GM19455 (cell line): Measurements from ENCODE around the gene CARD10.
"Not testable (repeated sequence)": the region's sequence is repeated elsewhere in the genome, so short reads cannot be mapped to it uniquely, and the experiment has no call there.

ENCODE experiments used
- ATAC-seq: cut with Tn5 transposase; IDR thresholded peaks from one replicate; pipeline ENCODE4 v1.9.1; 2021; ENCODE audit not compliant: unreplicated experiment

CARD10 gene

DNA sequence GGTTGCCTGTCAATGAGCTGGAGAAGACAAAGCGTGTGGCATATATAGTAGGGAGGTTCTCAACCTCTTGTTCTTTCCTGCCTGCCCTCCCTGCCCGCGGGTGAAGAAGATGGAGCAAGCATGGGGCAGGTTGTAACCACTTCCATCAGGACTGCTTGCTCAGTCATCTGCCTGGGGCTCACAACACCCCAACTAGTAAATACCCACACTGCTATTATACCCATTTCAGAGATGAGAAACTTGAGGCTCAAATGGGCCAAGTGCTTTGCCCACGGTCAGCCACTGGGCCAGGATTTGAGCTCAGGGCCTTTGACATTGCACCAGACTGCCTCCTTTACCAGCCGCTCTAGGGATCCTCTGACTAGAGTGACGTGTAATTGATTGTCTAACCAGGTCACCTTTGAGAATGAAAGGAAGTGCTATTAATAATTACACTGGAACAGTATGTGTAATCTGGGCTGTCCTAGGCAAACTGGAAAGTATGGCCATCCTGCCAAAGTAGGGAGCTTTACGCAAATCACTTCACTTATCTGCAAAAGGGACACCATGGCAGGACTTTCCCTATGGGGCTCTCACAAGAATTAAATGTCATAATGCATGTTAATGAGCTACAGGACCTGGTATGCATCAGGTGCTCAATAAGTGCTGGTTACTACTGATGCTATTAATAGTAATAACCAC lies 38.2 kb upstream of the CARD10 start:
- no peak for ATAC-seq

DNA sequence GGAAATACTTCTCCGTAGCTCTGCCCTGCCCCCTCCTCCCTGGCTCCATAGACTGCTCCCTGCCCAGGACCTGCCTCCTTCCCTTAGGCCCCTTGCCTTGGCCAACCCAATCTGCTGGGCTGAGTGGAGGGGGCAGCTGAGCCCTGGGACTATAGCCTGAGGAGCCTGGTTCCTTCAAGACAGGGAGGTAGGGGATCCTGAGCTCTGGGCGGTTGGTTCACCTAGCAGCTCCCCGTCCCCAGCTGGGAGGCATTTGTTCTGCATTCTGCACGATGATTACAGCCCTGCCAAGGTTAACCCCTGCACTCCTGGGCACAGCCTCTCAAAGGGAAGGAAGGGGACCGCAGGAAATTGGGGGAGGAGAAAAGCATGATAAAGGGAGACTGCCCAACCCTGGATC lies 37.5 kb upstream of the CARD10 start:
- no peak for ATAC-seq

DNA sequence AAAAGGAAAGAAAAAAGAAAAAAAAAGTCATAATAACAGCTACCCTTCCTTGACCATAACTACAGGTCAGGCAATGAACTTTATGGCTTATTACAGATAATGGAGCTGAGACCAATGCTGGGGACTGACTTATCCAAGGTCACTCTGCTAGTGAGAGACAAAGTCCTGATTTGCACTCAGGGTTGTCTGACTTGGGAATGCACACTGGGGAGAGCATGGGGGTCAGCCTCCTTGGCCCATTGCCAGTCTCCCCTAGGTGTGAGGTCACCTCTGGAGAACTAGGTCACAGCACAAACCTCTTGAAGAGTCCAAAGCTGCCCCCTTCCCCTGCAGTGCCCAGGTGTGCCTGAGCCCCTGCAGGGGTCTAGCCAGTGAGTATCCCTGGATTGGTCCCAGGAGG lies 35.8 kb upstream of the CARD10 start:
- ATAC-seq: no peak

DNA sequence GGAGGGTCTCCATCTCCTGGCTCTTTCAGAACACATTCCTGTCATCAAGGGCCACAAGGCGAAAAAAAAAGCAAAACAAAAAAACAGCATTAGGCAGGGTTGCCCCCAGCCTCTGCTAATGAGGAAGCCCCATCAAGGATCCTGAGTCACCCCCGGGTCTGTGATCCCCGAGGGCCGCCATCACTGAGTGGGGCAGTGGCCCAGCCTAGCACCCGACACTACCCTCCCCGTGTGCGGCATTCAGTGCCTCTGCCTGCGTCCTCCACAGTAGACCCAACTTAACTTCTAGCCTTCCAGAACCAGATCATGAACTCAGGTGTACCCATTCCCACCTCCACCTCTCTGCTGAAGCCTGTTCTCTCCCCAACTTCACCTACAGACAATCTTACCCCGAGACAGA lies 34.5 kb upstream of the CARD10 start:
- ATAC-seq: no peak

DNA sequence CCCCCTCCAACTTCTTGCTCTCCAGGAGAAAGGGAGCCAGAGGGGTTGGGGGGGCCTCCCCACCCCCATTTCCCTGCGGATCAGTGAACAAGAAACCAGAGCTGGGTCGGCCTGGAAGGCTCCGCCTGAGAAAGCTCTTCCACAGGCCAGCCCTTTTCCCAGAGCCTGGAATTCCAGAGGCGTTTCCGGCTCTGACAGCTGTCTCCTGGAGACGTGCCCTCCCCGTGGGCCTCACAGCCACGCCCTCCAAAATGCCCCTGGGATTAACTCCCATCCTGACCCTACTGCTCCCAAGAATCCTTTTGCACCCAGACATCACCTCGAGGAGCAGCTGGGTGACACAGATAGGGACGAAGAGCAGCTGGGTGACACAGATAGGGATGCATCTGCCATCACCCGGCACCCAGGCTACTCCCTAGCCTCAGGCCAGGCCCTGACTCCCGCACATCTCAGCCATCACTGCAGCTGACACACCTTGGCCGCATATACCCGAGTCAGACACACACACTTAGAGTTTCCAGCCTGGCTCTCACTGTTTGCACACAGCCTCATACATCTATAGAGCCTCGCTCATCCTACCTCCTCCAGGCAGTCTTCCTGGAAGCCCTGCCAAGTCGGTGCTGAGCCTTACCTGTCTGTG lies 33.4 kb upstream of the CARD10 start:
- no peak for ATAC-seq

DNA sequence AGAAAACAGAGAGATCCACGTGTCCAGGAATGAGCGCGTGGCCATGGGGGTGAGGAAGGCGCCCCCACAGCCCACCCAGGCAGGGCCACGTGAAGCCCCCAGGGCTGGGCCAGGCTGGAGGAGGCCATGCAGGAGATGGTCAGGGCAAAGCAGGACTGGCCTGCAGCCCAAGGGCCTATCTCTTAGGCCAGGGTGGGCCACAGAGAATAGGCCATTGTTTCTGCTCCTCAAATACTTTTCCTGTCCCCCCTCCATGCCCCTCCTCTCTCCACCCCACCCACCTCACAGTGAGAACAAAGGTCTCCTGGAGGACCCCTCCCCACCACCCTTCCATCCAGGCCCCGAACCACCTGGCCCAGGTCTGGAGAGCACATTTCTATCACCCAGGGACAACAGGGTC lies 32.8 kb upstream of the CARD10 start:
- ATAC-seq: no peak

DNA sequence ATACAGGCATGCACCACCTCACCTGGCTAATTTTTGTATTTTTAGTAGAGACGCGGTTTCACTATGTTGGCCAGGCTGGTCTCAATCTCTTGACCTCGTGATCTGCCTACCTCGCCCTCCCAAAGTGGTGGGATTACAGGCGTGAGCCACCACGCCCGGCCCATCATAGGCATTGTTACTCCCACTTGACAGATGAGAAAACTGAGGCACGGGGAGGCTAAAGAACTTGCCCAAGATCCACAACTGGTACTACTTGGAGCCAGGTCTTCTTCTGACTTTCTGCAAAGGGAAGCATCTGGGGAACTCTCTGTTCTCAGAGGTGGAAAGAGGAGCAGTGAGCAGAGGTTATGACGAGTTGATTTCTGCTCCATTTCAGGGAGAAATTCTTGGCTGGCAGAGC lies 31.7 kb upstream of the CARD10 start:
- not testable (repeated sequence) for ATAC-seq

DNA sequence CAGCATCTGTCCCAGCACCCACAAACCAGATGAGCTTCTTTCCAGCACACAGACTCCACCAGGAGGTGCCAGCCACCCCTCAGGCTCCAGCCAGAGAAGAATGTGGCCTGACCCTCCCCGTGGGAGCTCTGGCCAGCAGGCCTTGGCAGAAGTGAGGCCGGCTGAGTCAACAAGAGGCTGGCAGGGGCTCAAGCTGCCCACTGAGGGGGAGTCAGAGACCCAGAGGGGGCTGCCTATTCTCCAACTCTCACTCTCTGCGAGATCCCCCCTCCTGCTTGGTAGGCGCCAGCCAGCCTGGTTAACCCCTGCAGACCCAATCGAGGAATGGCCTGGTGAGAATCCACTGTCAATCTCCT lies 30.5 kb upstream of the CARD10 start:
- ATAC-seq: no peak

DNA sequence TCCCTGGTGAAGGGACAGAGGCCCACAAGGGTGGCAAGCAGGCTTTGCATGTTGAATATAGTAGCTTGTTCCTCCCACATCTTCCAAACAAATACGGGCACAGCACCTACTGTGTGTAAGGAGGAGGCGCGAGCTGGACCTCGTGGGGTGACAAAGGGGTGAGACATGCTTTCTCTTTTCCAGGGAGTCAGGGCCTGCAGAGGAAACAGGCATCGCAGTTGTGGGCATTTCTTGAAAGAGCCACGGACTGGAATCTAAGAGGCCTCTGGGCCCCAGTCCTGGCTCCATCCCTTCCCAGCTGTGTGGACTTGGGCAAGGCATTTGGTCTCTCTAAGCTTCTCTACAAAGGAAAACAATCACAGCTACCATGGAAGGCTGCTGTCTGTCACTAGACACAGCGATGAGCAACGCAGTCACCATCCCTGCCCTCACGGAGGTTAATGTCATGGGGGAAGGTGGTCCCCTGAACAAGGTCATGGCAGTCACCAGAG lies 28.1 kb upstream of the CARD10 start:
- no peak for ATAC-seq

DNA sequence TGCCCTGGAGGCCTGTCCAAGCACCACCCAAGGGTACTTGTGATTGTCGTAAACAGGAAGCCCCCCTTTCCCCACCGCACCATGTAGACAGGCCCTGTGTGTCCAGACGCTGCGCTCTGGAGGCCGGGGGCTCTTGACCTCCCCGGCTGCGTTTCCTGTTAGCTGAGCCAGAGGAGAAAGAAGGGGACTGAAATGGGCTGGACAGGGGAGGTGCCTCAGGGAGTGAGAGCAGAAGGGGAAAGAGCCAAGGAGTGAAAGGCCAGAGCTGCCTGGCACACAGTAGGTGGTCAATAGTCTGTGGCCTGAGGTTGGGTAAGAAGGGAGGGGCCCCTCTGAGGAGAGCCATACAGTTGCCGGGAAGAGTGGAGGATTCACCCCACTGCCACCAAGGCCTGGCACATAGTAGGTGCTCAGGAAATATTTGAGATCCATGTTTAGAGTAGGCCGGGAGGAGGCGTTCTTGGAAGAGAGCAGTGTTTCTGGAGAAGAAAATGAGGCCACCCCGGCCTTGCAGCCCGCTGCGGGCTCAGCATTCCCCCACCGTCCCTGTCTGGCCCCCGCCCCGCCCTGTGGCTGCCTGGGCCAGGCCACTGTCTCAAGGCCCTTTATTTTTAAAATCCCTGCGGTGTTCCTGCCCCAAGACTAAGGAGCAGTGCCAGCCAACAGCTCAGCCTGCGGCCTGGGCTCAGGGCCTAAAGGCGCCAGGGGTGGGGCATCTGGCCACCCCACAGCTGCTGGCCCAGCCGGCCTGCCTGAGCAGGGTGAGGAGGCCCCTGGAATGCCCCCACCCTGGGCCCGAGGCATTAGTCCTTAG lies 27.4 kb upstream of the CARD10 start:
- ATAC-seq: no peak

DNA sequence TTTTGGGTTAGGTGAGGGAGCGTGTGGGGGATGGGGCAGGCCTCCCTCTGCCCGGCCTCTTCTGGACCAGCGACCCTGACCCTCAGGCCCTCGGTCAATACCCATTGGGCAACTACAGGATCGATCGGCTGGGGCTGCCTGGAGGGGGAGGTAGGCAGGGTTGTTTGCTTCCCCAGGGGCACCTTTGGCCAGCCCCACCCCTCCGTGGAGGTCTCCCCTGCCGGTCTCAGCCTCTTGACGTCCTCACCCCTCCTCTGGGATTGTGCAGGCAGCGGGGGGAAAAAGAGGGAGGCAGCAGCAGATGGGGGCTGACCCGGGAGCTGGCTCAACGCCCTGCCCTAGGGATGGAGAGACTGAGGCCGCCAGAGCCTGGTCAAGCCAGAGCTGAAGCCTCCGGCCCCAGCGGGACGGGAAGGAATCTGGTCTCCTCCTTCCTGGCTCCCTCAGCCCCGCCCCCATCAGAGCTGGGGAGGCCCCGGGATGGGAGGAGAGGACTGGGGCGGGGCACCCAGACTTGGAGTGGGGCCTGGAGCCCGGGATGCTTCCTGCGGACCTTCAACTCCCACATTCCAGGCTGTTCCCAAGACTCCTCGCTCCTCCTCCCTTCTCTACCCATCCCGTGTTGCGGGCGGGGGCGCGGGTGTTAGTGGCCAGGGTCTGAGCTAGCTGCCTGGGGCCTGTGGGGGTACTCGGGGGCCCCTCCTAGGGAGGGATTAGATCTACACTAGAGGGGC lies 26.7 kb upstream of the CARD10 start:
- no peak for ATAC-seq

DNA sequence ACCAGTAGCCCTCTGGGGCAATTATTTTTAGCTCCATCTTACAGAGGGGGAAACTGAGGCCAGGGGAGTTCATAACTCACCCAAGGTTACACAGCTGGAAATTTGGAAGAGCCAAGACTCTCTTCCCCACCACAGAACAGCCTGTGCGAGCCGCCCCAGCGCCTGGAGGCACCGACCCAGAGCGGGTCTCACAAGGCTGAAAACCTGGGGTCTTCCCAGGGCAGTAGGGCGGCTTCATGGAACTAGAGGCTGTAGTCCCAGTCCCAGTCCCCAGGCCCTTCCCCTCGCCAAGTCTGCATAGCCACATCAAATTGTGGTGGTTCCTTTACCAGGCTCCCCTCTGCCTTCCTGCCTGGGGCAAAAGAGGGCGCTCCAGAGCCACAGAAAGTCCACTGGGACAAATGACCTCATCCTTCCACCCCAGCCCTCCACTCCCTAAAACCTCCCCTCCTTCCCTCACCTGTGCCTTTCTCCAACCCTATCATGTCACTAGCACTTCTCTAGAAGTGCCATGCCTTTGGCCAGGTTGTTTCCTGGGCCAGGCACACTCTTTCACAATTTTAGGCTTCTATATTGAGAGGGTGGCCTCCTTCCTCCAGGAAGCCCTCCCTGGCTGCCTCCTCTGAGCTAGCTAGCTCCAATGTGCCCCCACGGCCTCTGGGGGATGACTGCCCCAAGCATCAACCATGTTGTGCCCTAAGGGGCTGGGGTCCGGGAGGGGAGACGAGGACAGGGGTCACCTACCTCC lies 25.9 kb upstream of the CARD10 start:
- no peak for ATAC-seq

DNA sequence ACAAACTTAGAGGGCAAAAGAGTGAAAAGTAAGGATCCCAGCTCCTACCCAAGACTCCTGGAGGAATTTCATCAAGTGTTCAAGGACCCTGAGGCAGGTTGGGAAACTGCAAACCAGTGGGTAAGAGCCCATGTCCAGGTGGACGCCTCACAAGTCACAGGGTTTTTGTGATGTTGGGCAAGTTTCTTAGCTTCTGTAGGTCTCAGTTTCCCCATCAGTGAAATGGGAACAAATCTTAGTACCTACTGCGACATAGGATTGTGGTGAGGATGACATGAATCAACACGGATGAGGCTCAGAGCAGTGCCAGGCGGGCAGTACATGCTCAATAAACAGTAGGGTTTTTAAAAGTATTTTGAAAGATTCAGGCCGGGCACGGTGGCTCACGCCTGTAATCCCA lies 23.7 kb upstream of the CARD10 start:
- no peak for ATAC-seq

DNA sequence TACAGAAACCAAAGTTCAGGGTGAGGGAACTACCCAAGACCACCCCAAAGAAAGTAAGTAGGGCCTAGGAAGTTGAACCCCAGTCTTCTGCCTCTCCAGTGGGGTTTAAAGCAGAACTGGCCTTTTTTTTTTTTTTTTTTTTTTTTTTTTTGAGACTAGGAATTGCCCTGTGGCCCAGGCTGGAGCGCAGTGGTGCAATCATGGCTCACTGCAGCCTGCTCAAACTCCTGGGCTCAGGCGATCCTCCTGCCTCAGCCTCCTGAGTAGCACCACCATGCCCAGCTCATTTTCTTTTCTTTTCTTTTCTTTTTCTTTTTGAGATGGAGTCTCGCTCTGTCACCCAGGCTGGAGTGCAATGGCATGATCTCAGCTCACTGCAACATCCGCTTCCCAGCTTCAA lies 23.2 kb upstream of the CARD10 start:
- ATAC-seq: not testable (repeated sequence)

DNA sequence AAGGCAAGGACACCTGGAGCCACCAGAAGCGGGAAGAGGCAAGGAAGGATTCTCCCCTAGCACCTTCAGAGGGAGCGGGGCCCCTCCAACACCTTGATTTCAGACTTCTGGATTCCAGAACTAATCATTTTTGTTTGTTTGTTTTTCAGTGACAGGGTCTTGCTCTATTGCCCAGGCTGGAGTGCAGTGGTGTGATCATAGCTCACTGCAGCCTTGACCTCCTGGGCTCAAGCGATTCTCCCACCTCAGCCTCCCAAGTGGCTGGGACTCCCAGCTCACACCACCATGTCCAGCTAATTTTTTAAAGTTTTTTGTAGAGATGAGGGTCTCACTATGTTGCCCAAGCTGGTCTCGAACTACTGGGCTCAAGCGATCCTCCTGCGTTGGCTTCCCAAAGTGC lies 20.6 kb upstream of the CARD10 start:
- ATAC-seq: not testable (repeated sequence)

DNA sequence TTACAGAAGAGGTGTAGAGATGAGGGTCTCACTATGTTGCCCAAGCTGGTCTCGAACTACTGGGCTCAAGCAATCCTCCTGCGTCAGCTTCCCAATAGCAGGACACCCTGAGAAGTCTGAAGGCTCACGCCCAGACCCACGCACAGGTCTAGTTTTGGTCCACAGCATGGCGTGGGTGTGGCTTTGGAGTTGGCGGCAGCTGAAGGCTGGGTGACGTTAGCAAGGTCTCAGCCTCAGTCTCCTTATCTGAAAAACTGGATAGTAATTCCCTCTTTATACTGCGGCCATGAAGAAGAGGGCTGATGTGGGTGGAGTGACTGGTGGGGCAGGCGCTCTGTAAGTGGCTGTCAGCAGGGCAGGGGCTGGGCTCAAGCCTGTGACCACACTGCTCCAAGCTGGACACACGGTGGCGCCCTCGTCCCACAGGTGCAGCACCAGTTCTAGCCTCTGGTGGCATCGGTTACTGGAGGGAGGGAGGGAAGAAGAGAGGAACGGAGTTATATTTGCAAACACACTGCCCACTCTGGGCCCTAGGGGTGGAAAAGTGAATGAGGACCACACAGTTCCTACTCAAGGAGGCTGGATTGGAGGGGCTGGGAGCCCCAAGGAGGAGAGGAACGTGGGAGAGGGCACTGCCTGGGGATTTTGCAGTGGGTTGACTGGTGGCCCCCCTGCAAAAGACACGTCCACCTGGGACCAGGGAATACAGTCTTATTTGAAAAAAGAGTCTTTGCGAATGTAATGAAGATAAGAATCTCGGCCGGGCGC lies 19.6 kb upstream of the CARD10 start:
- peak; percentile 90 for ATAC-seq

DNA sequence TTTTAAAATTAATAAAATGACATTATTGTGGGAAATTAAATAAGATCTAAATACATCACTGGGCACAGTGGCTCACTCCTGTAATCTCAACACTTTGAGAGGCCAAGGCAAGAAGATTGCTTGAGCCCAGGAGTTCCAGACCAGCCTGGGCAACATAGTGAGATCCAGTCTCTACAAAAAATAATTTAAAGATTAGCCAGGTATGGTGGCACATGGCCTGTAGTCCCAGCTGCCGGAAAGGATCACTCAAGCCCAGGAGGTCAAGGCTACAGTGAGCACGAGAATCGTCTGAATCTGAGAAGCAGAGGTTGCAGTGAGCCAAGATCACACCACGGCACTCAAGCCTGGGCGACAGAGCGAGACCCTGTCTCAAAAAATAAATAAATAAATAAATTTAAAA lies 15.9 kb upstream of the CARD10 start:
- no peak for ATAC-seq

DNA sequence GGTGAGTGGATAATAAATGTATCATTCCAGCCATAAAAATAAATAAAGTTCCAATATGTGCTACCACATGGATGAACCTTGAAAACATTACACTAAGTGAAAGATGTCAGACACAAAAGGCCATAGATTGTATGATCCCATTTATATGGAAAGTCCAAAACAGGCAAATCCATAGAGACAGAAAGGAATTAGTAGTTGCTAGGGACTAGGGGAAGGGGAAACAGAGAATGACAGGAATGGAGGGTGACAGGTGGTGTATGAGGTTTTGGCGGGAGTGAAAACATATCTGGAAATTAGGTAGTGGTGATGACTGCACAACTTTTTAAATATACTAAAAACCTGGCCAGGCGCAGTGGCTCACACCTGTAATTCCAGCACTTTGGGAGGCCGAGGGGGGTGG lies 15.2 kb upstream of the CARD10 start:
- ATAC-seq: no peak

DNA sequence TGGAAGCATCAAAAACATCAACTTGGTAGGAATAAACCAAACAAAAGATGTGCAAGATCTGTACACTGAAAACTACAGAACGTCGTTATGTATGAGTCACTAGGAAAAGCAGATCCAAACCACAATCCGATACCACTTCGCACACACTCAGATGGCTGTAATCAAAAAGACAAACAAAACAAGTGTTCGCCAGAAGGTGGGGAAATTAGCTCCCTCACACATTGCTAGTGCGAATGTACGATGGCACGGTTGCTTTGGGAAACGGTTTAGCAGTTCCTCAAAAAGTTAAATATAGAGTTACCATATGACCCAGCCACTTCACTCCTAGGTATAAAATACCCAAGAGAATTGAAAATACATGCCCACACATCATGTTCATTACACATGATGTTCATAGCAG lies 14.8 kb upstream of the CARD10 start:
- no peak for ATAC-seq
